Neural progenitor cell (in vitro differentiated cells): Measurements from ENCODE around the gene JAG2.

Source experiments
- EZH2 ChIP-seq: fragments of 200-600 bp; sonication (generic); IDR thresholded peaks from 2 replicates; pipeline ENCODE4 v1.6.1; 2017; ENCODE audit warnings: antibody characterized with exemption, mild to moderate bottlenecking, moderate library complexity
- TF ChIP-seq, protein P1 (sequence below): fragments of 200-600 bp; sonication (generic); IDR thresholded peaks from 2 replicates; pipeline ENCODE4 v1.5.1; 2017; ENCODE audit warnings: antibody characterized with exemption, mild to moderate bottlenecking

DNA sequence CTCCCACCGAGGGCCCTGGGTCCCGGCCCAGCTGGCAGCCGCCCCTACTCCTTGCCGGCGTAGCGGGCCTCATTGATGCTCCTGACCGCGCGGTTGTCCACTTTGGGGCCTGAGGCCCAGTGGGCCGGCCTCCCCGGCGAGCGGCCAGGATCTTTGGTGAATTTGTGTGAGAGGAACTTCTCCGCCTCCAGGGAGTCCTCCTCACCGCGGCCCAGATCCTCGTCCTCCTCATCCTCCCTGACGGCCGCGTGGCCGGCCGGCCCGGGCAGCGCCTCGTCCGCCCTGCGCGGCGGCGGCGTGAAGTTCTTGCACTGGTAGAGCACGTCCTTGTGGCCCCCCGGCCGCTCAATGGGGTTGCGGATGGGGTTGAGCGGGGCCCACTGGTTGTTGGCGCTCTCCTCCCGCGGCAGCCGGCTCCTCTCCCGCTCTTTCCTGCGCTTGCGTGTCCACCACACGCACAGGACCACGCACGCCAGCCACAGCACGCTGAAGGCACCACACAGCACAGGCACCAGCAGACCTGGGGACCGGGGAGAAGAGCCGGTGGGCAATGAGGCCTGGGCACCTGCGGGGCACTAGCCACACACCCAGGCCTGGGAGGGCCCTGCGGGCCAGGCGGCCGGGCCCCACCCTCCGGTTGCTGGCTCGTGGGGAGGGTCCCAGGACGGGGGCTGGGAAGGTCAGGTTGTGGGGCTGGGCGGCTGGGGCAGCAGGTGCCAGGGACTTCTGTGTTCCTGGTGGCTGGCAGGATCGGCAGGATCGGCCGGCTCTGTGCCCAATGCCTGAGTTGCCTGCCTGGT is 25.7 kb downstream of the JAG2 start:
- TF ChIP-seq, protein P1, sequence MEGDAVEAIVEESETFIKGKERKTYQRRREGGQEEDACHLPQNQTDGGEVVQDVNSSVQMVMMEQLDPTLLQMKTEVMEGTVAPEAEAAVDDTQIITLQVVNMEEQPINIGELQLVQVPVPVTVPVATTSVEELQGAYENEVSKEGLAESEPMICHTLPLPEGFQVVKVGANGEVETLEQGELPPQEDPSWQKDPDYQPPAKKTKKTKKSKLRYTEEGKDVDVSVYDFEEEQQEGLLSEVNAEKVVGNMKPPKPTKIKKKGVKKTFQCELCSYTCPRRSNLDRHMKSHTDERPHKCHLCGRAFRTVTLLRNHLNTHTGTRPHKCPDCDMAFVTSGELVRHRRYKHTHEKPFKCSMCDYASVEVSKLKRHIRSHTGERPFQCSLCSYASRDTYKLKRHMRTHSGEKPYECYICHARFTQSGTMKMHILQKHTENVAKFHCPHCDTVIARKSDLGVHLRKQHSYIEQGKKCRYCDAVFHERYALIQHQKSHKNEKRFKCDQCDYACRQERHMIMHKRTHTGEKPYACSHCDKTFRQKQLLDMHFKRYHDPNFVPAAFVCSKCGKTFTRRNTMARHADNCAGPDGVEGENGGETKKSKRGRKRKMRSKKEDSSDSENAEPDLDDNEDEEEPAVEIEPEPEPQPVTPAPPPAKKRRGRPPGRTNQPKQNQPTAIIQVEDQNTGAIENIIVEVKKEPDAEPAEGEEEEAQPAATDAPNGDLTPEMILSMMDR, result no peak
- TF ChIP-seq EZH2, result no peak
